Spleen (tissue), 11 donors: Measurements from ENCODE around the gene TMEM270. TPM values are rescaled to one million over a fixed set of nuclear protein-coding genes. Genes with fewer than 3 reads are reported as not detected.

ENCODE experiments used
- DNase-seq: peaks from one replicate; pipeline ENCODE4 v3.0.0-alpha.2; 2020
- H3K27ac ChIP-seq, 8 donors: fragments of 200-600 bp; sonication (generic) in 7 of 8; 1 replicate in 4 of 8; 2 replicates in 4 of 8; pipeline versions ENCODE4 v1.5.0 to v1.8.0; 2016 to 2021; ENCODE audit warnings: inconsistent platforms in 4 of 8, mild to moderate bottlenecking in 4 of 8, moderate library complexity in 1 of 8
- H3K27me3 ChIP-seq, 7 donors: fragments of 200-600 bp; sonication (generic) in 6 of 7; replicated peaks in 1 of 7; 1 replicate in 4 of 7; 2 replicates in 3 of 7; pipeline versions ENCODE4 v1.5.0 to v1.8.0; 2016 to 2021; ENCODE audit warnings: inconsistent platforms in 3 of 7, mild to moderate bottlenecking in 1 of 7
- H3K36me3 ChIP-seq, 6 donors: fragments of 200-600 bp; sonication (generic) in 5 of 6; 1 replicate in 4 of 6; 2 replicates in 2 of 6; pipeline versions ENCODE4 v1.5.0 to v1.8.0; 2016 to 2021; ENCODE audit warnings: inconsistent platforms in 2 of 6
- H3K4me1 ChIP-seq, 6 donors: fragments of 200-600 bp; sonication (generic) in 5 of 6; 1 replicate in 3 of 6; 2 replicates in 3 of 6; pipeline versions ENCODE4 v1.5.0 to v1.8.0; 2016 to 2021; ENCODE audit warnings: inconsistent platforms in 3 of 6
- H3K4me3 ChIP-seq, 8 donors: fragments of 200-600 bp; sonication (generic) in 7 of 8; 1 replicate in 4 of 8; 2 replicates in 4 of 8; pipeline versions ENCODE4 v1.5.0 to v1.8.0; 2016 to 2021; ENCODE audit warnings: inconsistent platforms in 4 of 8, mild to moderate bottlenecking in 4 of 8, moderate library complexity in 2 of 8
- H3K9me3 ChIP-seq, 8 donors: fragments of 200-600 bp; sonication (generic) in 7 of 8; 1 replicate in 4 of 8; 2 replicates in 4 of 8; pipeline versions ENCODE4 v1.5.0 to v1.8.0; 2016 to 2021; ENCODE audit warnings: inconsistent platforms in 4 of 8
- CTCF ChIP-seq, 11 experiments: fragments of 200-600 bp in 7 of 11; fragments of 450-650 bp in 4 of 11; sonication (generic) in 4 of 11; IDR thresholded peaks in 8 of 11; conservative IDR thresholded peaks in 3 of 11; 1 replicate in 7 of 11; 2 replicates in 4 of 11; pipeline versions ENCODE4 v1.4.0 to v1.8.0; 2016 to 2021; ENCODE audit warnings: antibody characterized with exemption in 11 of 11, inconsistent platforms in 4 of 11, mild to moderate bottlenecking in 1 of 11
- POLR2A ChIP-seq, 3 donors: fragments of 450-650 bp; IDR thresholded peaks; one replicate each; pipeline ENCODE4 v1.5.1; 2017; ENCODE audit warnings: antibody characterized with exemption in 3 of 3, mild to moderate bottlenecking in 1 of 3
- POLR2AphosphoS5 ChIP-seq, 3 donors: sonication (generic); formaldehyde crosslinking; IDR thresholded peaks; one replicate each; pipeline ENCODE4 v1.5.1; 2017; ENCODE audit warnings: antibody characterized with exemption in 3 of 3
- WGBS, 5 donors: extraction: QIAGEN DNeasy Blood & Tissue Kit in 3 of 5; methylation state at CpG; one replicate each; pipeline versions ENCODE4 v1.1.5 to v1.1.7; 2013 to 2018; 5-methylcytosine and 5-hydroxymethylcytosine counted together
- intact Hi-C: fragments of 100-400 bp; cut with DNase I; formaldehyde crosslinking; loops from one replicate; pipeline ENCODE4 v1.15.0; 2023; ENCODE audit warnings: low total_unique reads
- polyA plus RNA-seq, 3 donors: library from polyadenylated mRNA; stranded (reverse); fragments of 200-250 nt; gene quantifications; one replicate each; pipeline ENCODE4 v1.2.1, GENCODE V29; 2013
- total RNA-seq, 7 donors: library from RNA; depleted of rRNA in 3 of 7; stranded (reverse); fragments of >200 nt in 3 of 7; fragmentation: NEBNext Ultra II Directional in 4 of 7; extraction: Animal tissue kit (Norgen Biotek cat#: 25700) in 4 of 7; gene quantifications; one replicate each; pipeline versions ENCODE4 v1.1.0 to v1.2.1, GENCODE V29; 2016 to 2021
- donor health status: healthy with polysubstance abuse.
- donor health status: DM: no; HTN: no; CAD: no; lungs with moderate emphysema.
- donor health status: DM: no; HTN: no; CAD: no.
- donor health status: Bipolar disorder and iron deficiency.
- donor health status: healthy.
- donor health status: DM: no; HTN: no; CAD: no.
- donor health status: DM: yes; HTN: yes; CAD: no.

Gene TMEM270
- total and polyA plus RNA-seq, 10 donors = not detected

- Histone ChIP-seq H3K9me3 (peaks cover 0 to 26% (median 12%) of the 10 kb centered on the region in 8 donors), H3K4me1 (peaks cover 0 to 34% (median 4%) of the 10 kb centered on the region in 6 donors), H3K4me3 (no peak overlapping the region), H3K36me3 (no peaks in the 10 kb centered on the region), H3K27ac (peak overlapping the region in 5 of 8 donors; percentile 24 to 51 (median 33)), H3K27me3 (peaks cover 0 to 12% (median 0%) of the 10 kb centered on the region in 7 donors)
- intact Hi-C loops = no loop called here
- WGBS, 5 donors = 71 to 91% (median 79%) methylated on average over 11 to 20 of the region's 20 CpGs
- no peak for DNase-seq
- TF ChIP-seq POLR2AphosphoS5 (IDR thresholded peaks at IDR 0.05) = peak; percentile 34 to 85 (median 66)
- no peak for TF ChIP-seq POLR2A (IDR thresholded peaks at IDR 0.05)
Measured at GRCh38 chr7:73894733-73895551, 34.0 kb downstream of the TMEM270 start.

- Histone ChIP-seq H3K27ac (peak overlapping the region in 5 of 8 donors; percentile 5 to 51 (median 33)), H3K9me3 (peaks cover 0 to 26% (median 12%) of the 10 kb centered on the region in 8 donors), H3K27me3 (peaks cover 0 to 12% (median 0%) of the 10 kb centered on the region in 7 donors), H3K36me3 (no peaks in the 10 kb centered on the region), H3K4me3 (no peak overlapping the region), H3K4me1 (peaks cover 0 to 34% (median 4%) of the 10 kb centered on the region in 6 donors)
- TF ChIP-seq POLR2AphosphoS5 (IDR thresholded peaks at IDR 0.05) = no peak
- TF ChIP-seq CTCF (IDR thresholded peaks at IDR 0.05 in 8 of 11, conservative IDR thresholded peaks at IDR 0.05 in 3 of 11) = no peak
- no peak for TF ChIP-seq POLR2A (IDR thresholded peaks at IDR 0.05)
- DNase-seq = no peak
- 80 to 90% (median 85%) methylated on average over 3 of the region's 3 CpGs for WGBS, 5 donors
- intact Hi-C loops = no loop called here
Measured at GRCh38 chr7:73895626-73896025, 34.7 kb downstream of the TMEM270 start.

- peak overlapping the region in 1 of 8 donors; percentile 11 for H3K27ac ChIP-seq
- H3K4me1 ChIP-seq = peaks cover 0 to 32% (median 4%) of the 10 kb centered on the region in 6 donors
- intact Hi-C loops = no loop called here
- H3K9me3 ChIP-seq = peaks cover 0 to 26% (median 12%) of the 10 kb centered on the region in 8 donors
- H3K27me3 ChIP-seq = peaks cover 0 to 10% (median 0%) of the 10 kb centered on the region in 7 donors
- 44 to 62% (median 53%) methylated on average over 1 of the region's 1 CpG for WGBS, 5 donors
- TF ChIP-seq POLR2A (IDR thresholded peaks at IDR 0.05) (no peak), CTCF (IDR thresholded peaks at IDR 0.05 in 8 of 11, conservative IDR thresholded peaks at IDR 0.05 in 3 of 11) (no peak), POLR2AphosphoS5 (IDR thresholded peaks at IDR 0.05) (no peak)
- H3K36me3 ChIP-seq = no peaks in the 10 kb centered on the region
- DNase-seq = no peak
- H3K4me3 ChIP-seq = no peak overlapping the region
Measured at GRCh38 chr7:73896454-73896853, 35.5 kb downstream of the TMEM270 start.

GRCh38 chr7:73899731-73900142 lies 38.8 kb downstream of the TMEM270 start:
- no peak for DNase-seq
- no peaks in the 10 kb centered on the region for H3K27me3 ChIP-seq
- WGBS, 5 donors = 74 to 84% (median 78%) methylated on average over 15 of the region's 15 CpGs
- no peak for TF ChIP-seq POLR2A (IDR thresholded peaks at IDR 0.05)
- no peak for TF ChIP-seq CTCF (IDR thresholded peaks at IDR 0.05 in 8 of 11, conservative IDR thresholded peaks at IDR 0.05 in 3 of 11)
- intact Hi-C loops = no loop called here
- no peak overlapping the region for H3K4me3 ChIP-seq
- H3K9me3 ChIP-seq = peaks cover 0 to 26% (median 12%) of the 10 kb centered on the region in 8 donors
- peaks cover 0 to 3% (median 0%) of the 10 kb centered on the region in 6 donors for H3K4me1 ChIP-seq
- H3K36me3 ChIP-seq = no peaks in the 10 kb centered on the region
- peak overlapping the region in 1 of 8 donors; percentile 11 for H3K27ac ChIP-seq
